H9 (cell line): Measurements from ENCODE around the gene HSD11B1L. TPM values are rescaled to one million over a fixed set of nuclear protein-coding genes. Genes with fewer than 3 reads are reported as not detected.

Source experiments
- DNase-seq: peaks from one replicate; pipeline ENCODE4 v3.0.0-alpha.2; 2017
- H2AFZ ChIP-seq: one replicate; pipeline ENCODE4 v1.6.1; 2013; ENCODE audit warnings: mild to moderate bottlenecking, low read length, control low read depth, moderate library complexity
- H2AK5ac ChIP-seq: 2 replicates; pipeline ENCODE4 v1.6.1; 2013; ENCODE audit warnings: low read length, control low read depth, mixed read lengths; ENCODE audit not compliant: insufficient read length
- H2BK120ac ChIP-seq: one replicate; pipeline ENCODE4 v1.6.1; 2013; ENCODE audit warnings: low read depth, mild to moderate bottlenecking, low read length, control low read depth, inconsistent platforms; ENCODE audit not compliant: poor library complexity, severe bottlenecking
- H2BK12ac ChIP-seq: 2 replicates; pipeline ENCODE4 v1.6.1; 2013; ENCODE audit warnings: low read length, control low read depth, mixed read lengths, low read depth; ENCODE audit not compliant: insufficient read length
- H2BK15ac ChIP-seq: 2 replicates; pipeline ENCODE4 v1.6.1; 2013; ENCODE audit warnings: low read depth, low read length, control low read depth
- H2BK20ac ChIP-seq: one replicate; pipeline ENCODE4 v1.6.1; 2013; ENCODE audit warnings: low read depth, mild to moderate bottlenecking, low read length, control low read depth, inconsistent platforms; ENCODE audit not compliant: poor library complexity, severe bottlenecking
- H2BK5ac ChIP-seq: 2 replicates; pipeline ENCODE4 v1.6.1; 2013; ENCODE audit warnings: low read length, control low read depth, mixed read lengths; ENCODE audit not compliant: insufficient read length
- H3K14ac ChIP-seq: 2 replicates; pipeline ENCODE4 v1.6.1; 2013; ENCODE audit warnings: low read length, control low read depth; ENCODE audit not compliant: insufficient read depth
- H3K18ac ChIP-seq: 2 replicates; pipeline ENCODE4 v1.6.1; 2013; ENCODE audit warnings: low read depth, mild to moderate bottlenecking, mixed read lengths, low read length, control low read depth; ENCODE audit not compliant: insufficient read length
- H3K23ac ChIP-seq: 2 replicates; pipeline ENCODE4 v1.6.1; 2013; ENCODE audit warnings: low read length, control low read depth, mixed read lengths, low read depth; ENCODE audit not compliant: insufficient read length
- H3K23me2 ChIP-seq: 2 replicates; pipeline ENCODE4 v1.6.1; 2013; ENCODE audit warnings: low read depth, mild to moderate bottlenecking, mixed read lengths, low read length, control low read depth; ENCODE audit not compliant: insufficient read length, poor library complexity, severe bottlenecking
- H3K27ac ChIP-seq: 2 replicates; pipeline ENCODE4 v1.5.1; 2013; ENCODE audit warnings: low read length, control low read depth, mixed read lengths, low read depth; ENCODE audit not compliant: insufficient read length
- H3K27me3 ChIP-seq: 2 replicates; pipeline ENCODE4 v1.6.1; 2013; ENCODE audit warnings: low read length, control low read depth, inconsistent platforms; ENCODE audit not compliant: insufficient read depth
- H3K4ac ChIP-seq: 2 replicates; pipeline ENCODE4 v1.6.1; 2013; ENCODE audit warnings: low read depth, mild to moderate bottlenecking, control low read depth, inconsistent platforms, low read length, moderate library complexity
- H3K4me1 ChIP-seq: 2 replicates; pipeline ENCODE4 v1.6.1; 2013; ENCODE audit warnings: low read length, control low read depth, inconsistent platforms; ENCODE audit not compliant: insufficient read depth
- H3K4me2 ChIP-seq: 2 replicates; pipeline ENCODE4 v1.6.1; 2013; ENCODE audit warnings: low read length, control low read depth, mixed read lengths; ENCODE audit not compliant: insufficient read length, insufficient read depth
- H3K56ac ChIP-seq: 2 replicates; pipeline ENCODE4 v1.6.1; 2013; ENCODE audit warnings: low read depth, mild to moderate bottlenecking, mixed read lengths, low read length, control low read depth; ENCODE audit not compliant: insufficient read length
- H3K79me1 ChIP-seq: 2 replicates; pipeline ENCODE4 v1.6.1; 2013; ENCODE audit warnings: low read depth, mild to moderate bottlenecking, moderate library complexity, low read length, control low read depth, inconsistent platforms; ENCODE audit not compliant: insufficient read depth, poor library complexity, severe bottlenecking
- H3K79me2 ChIP-seq: 2 replicates; pipeline ENCODE4 v1.6.1; 2013; ENCODE audit warnings: low read length, control low read depth, inconsistent platforms; ENCODE audit not compliant: insufficient read depth
- H3K9ac ChIP-seq: 2 replicates; pipeline ENCODE4 v1.6.1; 2013; ENCODE audit warnings: low read length, control low read depth, mixed read lengths; ENCODE audit not compliant: insufficient read length; ENCODE audit errors: extremely low read depth
- H3K9me3 ChIP-seq: one replicate; pipeline ENCODE4 v1.6.1; 2013; ENCODE audit warnings: low read depth, low read length, inconsistent platforms; ENCODE audit not compliant: control insufficient read depth
- H3T11ph ChIP-seq: one replicate; pipeline ENCODE4 v1.6.1; 2013; ENCODE audit warnings: mild to moderate bottlenecking, low read length, control low read depth, inconsistent platforms
- H4K20me1 ChIP-seq: one replicate; pipeline ENCODE4 v1.6.1; 2013; ENCODE audit not compliant: control insufficient read depth, insufficient read length, insufficient read depth
- H4K5ac ChIP-seq: 2 replicates; pipeline ENCODE4 v1.6.1; 2013; ENCODE audit warnings: low read depth, mild to moderate bottlenecking, mixed read lengths, low read length, control low read depth; ENCODE audit not compliant: insufficient read length
- H4K8ac ChIP-seq: replicated peaks from 2 replicates; pipeline ENCODE4 v1.6.1; 2013; ENCODE audit warnings: low read length, control low read depth, mixed read lengths, low read depth; ENCODE audit not compliant: insufficient read length
- H4K91ac ChIP-seq: 2 replicates; pipeline ENCODE4 v1.6.1; 2013; ENCODE audit warnings: low read depth, mild to moderate bottlenecking, moderate library complexity, mixed read lengths, low read length, control low read depth; ENCODE audit not compliant: insufficient read length
- H3K27ac Mint-ChIP-seq, 3 experiments: 2 replicates in 2 of 3; 3 replicates in 1 of 3; pipeline ENCODE4 v1.8.0; 2020 to 2021; ENCODE audit warnings: mixed read lengths in 3 of 3, mild to moderate bottlenecking in 1 of 3, moderate library complexity in 1 of 3
- H3K27me3 Mint-ChIP-seq: 2 replicates; pipeline ENCODE4 v1.8.0; 2021; ENCODE audit warnings: low read depth, mild to moderate bottlenecking, moderate library complexity, mixed read lengths
- H3K36me3 Mint-ChIP-seq, 3 experiments: 2 replicates in 2 of 3; 3 replicates in 1 of 3; pipeline ENCODE4 v1.8.0; 2020 to 2021; ENCODE audit warnings: low read depth in 3 of 3, mixed read lengths in 3 of 3; ENCODE audit not compliant: insufficient read depth in 1 of 3
- H3K4me1 Mint-ChIP-seq, 2 experiments: 2 replicates each; pipeline ENCODE4 v1.8.0; 2020; ENCODE audit warnings: mixed read lengths in 2 of 2
- H3K4me3 Mint-ChIP-seq, 2 experiments: 2 replicates in 1 of 2; 3 replicates in 1 of 2; pipeline ENCODE4 v1.8.0; 2020 to 2021; ENCODE audit warnings: mild to moderate bottlenecking in 2 of 2, mixed read lengths in 2 of 2, moderate library complexity in 1 of 2
- H3K9me3 Mint-ChIP-seq, 2 experiments: 2 replicates in 1 of 2; 3 replicates in 1 of 2; pipeline ENCODE4 v1.8.0; 2020; ENCODE audit warnings: mild to moderate bottlenecking in 2 of 2, mixed read lengths in 2 of 2, moderate library complexity in 1 of 2
- WGBS: extraction: QIAGEN DNeasy Blood & Tissue Kit; methylation state at CpG from one replicate; pipeline ENCODE4 v1.1.7; 2013; ENCODE audit warnings: missing lambda C conversion rate, low lambda C conversion rate, mixed read lengths; ENCODE audit not compliant: insufficient read length; ENCODE audit errors: extremely low coverage; 5-methylcytosine and 5-hydroxymethylcytosine counted together
- total RNA-seq: library from RNA; stranded (reverse); gene quantifications from 2 replicates; pipeline ENCODE4 v1.2.1, GENCODE V29; 2021
- TF ChIP-seq, protein P1 (sequence below): fragments of 200-600 bp; sonication (generic); conservative IDR thresholded peaks from 3 replicates; pipeline ENCODE4 v1.8.0; 2021; ENCODE audit warnings: antibody characterized with exemption, mild to moderate bottlenecking

The HSD11B1L gene
- total RNA-seq, 1 experiment from 2014 or later = 9.3 TPM

DNA sequence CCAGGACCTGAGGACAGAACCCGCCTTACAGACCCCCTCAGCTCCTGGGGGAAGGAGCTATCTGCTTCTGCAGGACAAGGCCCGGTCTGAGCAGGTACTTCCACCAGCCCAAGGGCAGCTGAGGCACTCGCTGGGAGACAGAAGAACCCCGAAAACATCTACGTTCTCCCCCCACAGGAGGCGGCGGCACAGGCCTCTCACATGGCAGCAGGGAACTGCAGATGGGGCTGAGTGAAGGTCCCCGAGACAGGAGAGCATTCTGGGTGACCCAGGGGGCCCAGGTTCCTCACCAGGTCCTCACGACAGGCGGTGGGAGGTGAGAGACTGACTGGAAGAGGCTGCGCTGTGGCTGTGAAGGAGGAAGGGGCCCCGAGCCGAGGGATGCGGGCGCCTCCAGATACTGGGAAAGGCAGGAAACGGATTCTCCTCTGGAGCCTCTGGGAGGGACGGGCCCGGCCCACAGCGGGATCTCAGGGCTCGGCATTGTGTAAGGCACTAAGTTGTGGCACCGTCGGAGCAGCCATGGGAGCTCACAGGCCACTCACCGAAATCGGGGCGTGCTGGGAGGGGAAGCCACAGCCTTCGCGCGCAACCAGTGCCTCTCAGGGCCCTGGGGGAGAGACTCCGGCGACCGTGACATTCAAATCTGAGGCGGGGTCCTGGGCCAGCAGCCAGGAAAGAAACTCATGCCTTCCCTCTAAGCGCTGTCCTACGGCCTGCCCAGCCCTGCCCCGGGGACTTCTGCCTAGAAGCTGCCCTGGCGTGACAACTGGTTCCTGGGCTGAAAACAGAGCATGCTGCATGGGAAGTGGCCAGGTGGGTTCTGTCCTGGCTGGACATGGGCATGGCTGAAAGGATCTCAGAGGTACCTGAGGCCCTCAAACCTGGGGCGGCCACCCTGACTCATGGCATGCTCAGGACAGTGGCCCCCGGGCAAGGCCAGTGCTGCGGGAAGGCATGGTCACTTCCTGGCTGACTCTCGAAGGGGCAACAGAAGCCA, 23.3 kb downstream of the HSD11B1L start:
- H3K27me3 Mint-ChIP-seq = no peaks in the 10 kb centered on the region; the same call in 1 of the 2 replicates
- H3K27ac Mint-ChIP-seq = no peak overlapping the region
- no peak overlapping the region for H3K4me3 Mint-ChIP-seq

More for the DNA sequence above, 23.3 kb downstream of the HSD11B1L start:
- H4K5ac ChIP-seq = no peak overlapping the region
- H2BK15ac ChIP-seq = no peak overlapping the region
- H3K4me2 ChIP-seq = no peak overlapping the region
- no peak overlapping the region for H3T11ph ChIP-seq
- H3K9me3 ChIP-seq = no peaks in the 10 kb centered on the region
- no peak overlapping the region for H4K8ac ChIP-seq
- no peaks in the 10 kb centered on the region for H3K79me2 ChIP-seq
- no peak overlapping the region for H2BK5ac ChIP-seq
- H3K9ac ChIP-seq = no peak overlapping the region
- no peak overlapping the region for H2BK120ac ChIP-seq
- H2BK12ac ChIP-seq = no peak overlapping the region
- no peak overlapping the region for H4K91ac ChIP-seq
- H3K4ac ChIP-seq = no peak overlapping the region
- no peaks in the 10 kb centered on the region for H3K23me2 ChIP-seq
- H3K14ac ChIP-seq = no peak overlapping the region
- no peak overlapping the region for H2BK20ac ChIP-seq
- no peaks in the 10 kb centered on the region for H3K79me1 ChIP-seq
- Mint-ChIP-seq H3K9me3 (peaks cover 3 to 12% of the 10 kb centered on the region in 2 experiments; a peak in 3 of 5 replicates), H3K4me1 (no peaks in the 10 kb centered on the region), H3K36me3 (peaks cover 54 to 85% (median 70%) of the 10 kb centered on the region in 3 experiments)
- H3K27me3 ChIP-seq = no peaks in the 10 kb centered on the region
- H4K20me1 ChIP-seq = no peaks in the 10 kb centered on the region
- WGBS = no CpG with 5 or more reads among the region's 40 CpGs
- no peak overlapping the region for H3K56ac ChIP-seq
- no peak for DNase-seq
- no peak overlapping the region for H3K23ac ChIP-seq
- H2AK5ac ChIP-seq = no peak overlapping the region
- no peak overlapping the region for H3K27ac ChIP-seq
- H3K4me1 ChIP-seq = no peaks in the 10 kb centered on the region
- H3K18ac ChIP-seq = no peak overlapping the region
- TF ChIP-seq, protein P1, sequence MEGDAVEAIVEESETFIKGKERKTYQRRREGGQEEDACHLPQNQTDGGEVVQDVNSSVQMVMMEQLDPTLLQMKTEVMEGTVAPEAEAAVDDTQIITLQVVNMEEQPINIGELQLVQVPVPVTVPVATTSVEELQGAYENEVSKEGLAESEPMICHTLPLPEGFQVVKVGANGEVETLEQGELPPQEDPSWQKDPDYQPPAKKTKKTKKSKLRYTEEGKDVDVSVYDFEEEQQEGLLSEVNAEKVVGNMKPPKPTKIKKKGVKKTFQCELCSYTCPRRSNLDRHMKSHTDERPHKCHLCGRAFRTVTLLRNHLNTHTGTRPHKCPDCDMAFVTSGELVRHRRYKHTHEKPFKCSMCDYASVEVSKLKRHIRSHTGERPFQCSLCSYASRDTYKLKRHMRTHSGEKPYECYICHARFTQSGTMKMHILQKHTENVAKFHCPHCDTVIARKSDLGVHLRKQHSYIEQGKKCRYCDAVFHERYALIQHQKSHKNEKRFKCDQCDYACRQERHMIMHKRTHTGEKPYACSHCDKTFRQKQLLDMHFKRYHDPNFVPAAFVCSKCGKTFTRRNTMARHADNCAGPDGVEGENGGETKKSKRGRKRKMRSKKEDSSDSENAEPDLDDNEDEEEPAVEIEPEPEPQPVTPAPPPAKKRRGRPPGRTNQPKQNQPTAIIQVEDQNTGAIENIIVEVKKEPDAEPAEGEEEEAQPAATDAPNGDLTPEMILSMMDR = no peak
- no peak overlapping the region for H2AFZ ChIP-seq
